ENCODE measurements around the gene ZNF281. TPM values are rescaled to one million over a fixed set of nuclear protein-coding genes. Genes with fewer than 3 reads are reported as not detected.

The ZNF281 gene
- total and polyA plus RNA-seq, 2 experiments from 2014 or later, result 40.3 to 45.2 TPM

GRCh38 chr1:200355801-200356200 is 54.0 kb downstream of the ZNF281 start:
- no peaks in the 10 kb centered on the region for H3K27me3 ChIP-seq (replicated peaks; ENCODE audit: insufficient read depth)
- TF ChIP-seq EZH2 (IDR thresholded peaks at IDR 0.05; ENCODE audit: insufficient read depth, poor library complexity, severe bottlenecking) (no peak), EZH2phosphoT487 (IDR thresholded peaks at IDR 0.05; ENCODE audit: insufficient read depth, low read depth) (no peak)
- no peak overlapping the region for H3K4me2 ChIP-seq (ENCODE audit: unreplicated experiment)
- H2AFZ ChIP-seq, result no peak overlapping the region
- H3K79me2 ChIP-seq (ENCODE audit: insufficient read depth), result no peaks in the 10 kb centered on the region
- DNase-seq, result no peak
- H4K20me1 ChIP-seq (ENCODE audit: insufficient read depth), result no peaks in the 10 kb centered on the region
- no peak overlapping the region for H3K9ac ChIP-seq
- H3K9me3 ChIP-seq (ENCODE audit: low read depth), result no peaks in the 10 kb centered on the region
- H3K36me3 ChIP-seq (ENCODE audit: low read depth), result no peaks in the 10 kb centered on the region
- WGBS, 2 experiments (ENCODE audit: low coverage in 1 of 2, low lambda C conversion rate in 2 of 2, missing lambda C conversion rate in 2 of 2), result 94 to 97% methylated on average over 3 of the region's 3 CpGs
- H3F3A ChIP-seq (ENCODE audit: insufficient read depth), result peaks cover 33% of the 10 kb centered on the region
- H3K4me3 ChIP-seq, result no peak overlapping the region
- in situ Hi-C loops (cut with MboI), result no loop called here
- H3K4me1 ChIP-seq (ENCODE audit: insufficient read depth), result peaks cover 50% of the 10 kb centered on the region
- no peak overlapping the region for H3K27ac ChIP-seq
- H3K9me2 ChIP-seq (ENCODE audit: insufficient read depth), result 0 out of 2 replicates have a peak, but pooled peaks cover 2% of the 10 kb centered on the region

Other genes starting within 250 kb of the ZNF281 start
- 5.1 and 5.4 TPM in 2 replicates for gene KIF14, start 210.7 kb upstream of the ZNF281 start, total RNA-seq (2014; rRNA removed; shearing (Covaris generic))
- gene KIF14, start 210.7 kb upstream of the ZNF281 start, polyA plus RNA-seq (2016; fragmentation: Nextera tagmentation; extraction: Ambion mirVana), result 2.2 and 2.3 TPM in 2 replicates